ENCODE measurements around the gene AJAP1.

AJAP1 gene

DNA sequence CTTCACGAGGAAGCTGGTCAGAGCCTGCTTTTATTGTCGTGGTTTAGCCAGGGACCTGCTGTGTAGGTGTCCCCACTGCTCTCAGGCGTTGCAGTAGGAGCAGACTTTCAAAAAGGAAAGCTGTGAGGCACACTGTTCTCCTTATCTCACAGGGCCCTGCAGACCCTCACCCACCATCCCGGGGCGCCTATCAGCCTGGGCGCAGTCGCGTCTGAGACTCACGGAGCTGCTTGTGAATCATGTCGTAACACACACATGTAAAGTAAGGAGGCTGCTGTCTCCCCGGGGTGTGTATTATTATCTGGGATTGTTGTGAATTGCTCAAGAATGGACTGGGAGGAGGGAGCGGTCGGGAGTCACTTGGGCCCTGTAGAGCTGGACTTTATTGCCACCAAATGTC is 17.4 kb downstream of the AJAP1 start:
- TF ChIP-seq CREB5 (CRISPR knock-in tag; IDR thresholded peaks at IDR 0.05; ENCODE audit: low read depth) (no peak), ZFP30 (CRISPR knock-in tag; IDR thresholded peaks at IDR 0.05) (no peak), CSRNP3 (CRISPR knock-in tag; IDR thresholded peaks at IDR 0.05) (no peak), POU6F1 (CRISPR knock-in tag; IDR thresholded peaks at IDR 0.05; ENCODE audit: borderline replicate concordance, low read depth) (no peak), CSDC2 (CRISPR knock-in tag; IDR thresholded peaks at IDR 0.05) (no peak), ZNF565 (CRISPR knock-in tag; conservative IDR thresholded peaks at IDR 0.05; ENCODE audit: low read depth) (no peak), TSHZ2 (CRISPR knock-in tag; IDR thresholded peaks at IDR 0.05) (no peak), PATZ1 (CRISPR knock-in tag; IDR thresholded peaks at IDR 0.05; ENCODE audit: borderline replicate concordance) (no peak), BACH2 (CRISPR knock-in tag; IDR thresholded peaks at IDR 0.05; ENCODE audit: borderline replicate concordance) (no peak), TOX (CRISPR knock-in tag; IDR thresholded peaks at IDR 0.05; ENCODE audit: borderline replicate concordance) (no peak), ZNF8 (CRISPR knock-in tag; IDR thresholded peaks at IDR 0.05) (no peak), ZFP3 (CRISPR knock-in tag; IDR thresholded peaks at IDR 0.05) (no peak), SNAI2 (CRISPR knock-in tag; IDR thresholded peaks at IDR 0.05) (no peak), PPARA (CRISPR knock-in tag; IDR thresholded peaks at IDR 0.05; ENCODE audit: borderline replicate concordance) (no peak), ISL1 (CRISPR knock-in tag; IDR thresholded peaks at IDR 0.05) (no peak), GLIS3 (CRISPR knock-in tag; IDR thresholded peaks at IDR 0.05) (no peak), ZC3H10 (CRISPR knock-in tag; IDR thresholded peaks at IDR 0.05) (no peak), TCF4 (CRISPR knock-in tag; IDR thresholded peaks at IDR 0.05; ENCODE audit: borderline replicate concordance) (no peak), ZNF70 (CRISPR knock-in tag; IDR thresholded peaks at IDR 0.05) (no peak), ARNTL (CRISPR knock-in tag; IDR thresholded peaks at IDR 0.05; ENCODE audit: borderline replicate concordance, low read depth) (no peak)
- no peak for ATAC-seq

GRCh38 chr1:4673494-4673893 is 19.1 kb downstream of the AJAP1 start:
- ATAC-seq, result no peak

More at GRCh38 chr1:4673494-4673893, 19.1 kb downstream of the AJAP1 start:
- TF ChIP-seq ZFP3 (CRISPR knock-in tag; IDR thresholded peaks at IDR 0.05), result no peak
- no peak for TF ChIP-seq ZNF565 (CRISPR knock-in tag; conservative IDR thresholded peaks at IDR 0.05; ENCODE audit: low read depth)
- TF ChIP-seq CSDC2 (CRISPR knock-in tag; IDR thresholded peaks at IDR 0.05), result no peak
- TF ChIP-seq RARB (CRISPR knock-in tag; IDR thresholded peaks at IDR 0.05), result no peak
- no peak for TF ChIP-seq BACH2 (CRISPR knock-in tag; IDR thresholded peaks at IDR 0.05; ENCODE audit: borderline replicate concordance)
- TF ChIP-seq ZNF8 (CRISPR knock-in tag; IDR thresholded peaks at IDR 0.05), result no peak
- TF ChIP-seq CREB5 (CRISPR knock-in tag; IDR thresholded peaks at IDR 0.05; ENCODE audit: low read depth), result no peak
- TF ChIP-seq TCF4 (CRISPR knock-in tag; IDR thresholded peaks at IDR 0.05; ENCODE audit: borderline replicate concordance), result no peak
- TF ChIP-seq ARNTL (CRISPR knock-in tag; IDR thresholded peaks at IDR 0.05; ENCODE audit: borderline replicate concordance, low read depth), result no peak
- no peak for TF ChIP-seq PPARA (CRISPR knock-in tag; IDR thresholded peaks at IDR 0.05; ENCODE audit: borderline replicate concordance)
